Activated CD8-positive, alpha-beta memory T cell treated with anti-CD3 and anti-CD28 coated beads, Interleukin-2, amount 50 U/mL, for 1 hour (primary cell): Measurements from ENCODE around the gene TMEM82.

Experiments used
- DNase-seq: peaks from one replicate; pipeline ENCODE4 v3.0.0-alpha.2; 2020; ENCODE audit errors: extremely low read depth

TMEM82 gene

GRCh38 chr1:15720861-15721260 lies 21.4 kb upstream of the TMEM82 start:
- DNase-seq = no peak

- DNase-seq = no peak
Observed at GRCh38 chr1:15722411-15722810, 19.9 kb upstream of the TMEM82 start.

DNA sequence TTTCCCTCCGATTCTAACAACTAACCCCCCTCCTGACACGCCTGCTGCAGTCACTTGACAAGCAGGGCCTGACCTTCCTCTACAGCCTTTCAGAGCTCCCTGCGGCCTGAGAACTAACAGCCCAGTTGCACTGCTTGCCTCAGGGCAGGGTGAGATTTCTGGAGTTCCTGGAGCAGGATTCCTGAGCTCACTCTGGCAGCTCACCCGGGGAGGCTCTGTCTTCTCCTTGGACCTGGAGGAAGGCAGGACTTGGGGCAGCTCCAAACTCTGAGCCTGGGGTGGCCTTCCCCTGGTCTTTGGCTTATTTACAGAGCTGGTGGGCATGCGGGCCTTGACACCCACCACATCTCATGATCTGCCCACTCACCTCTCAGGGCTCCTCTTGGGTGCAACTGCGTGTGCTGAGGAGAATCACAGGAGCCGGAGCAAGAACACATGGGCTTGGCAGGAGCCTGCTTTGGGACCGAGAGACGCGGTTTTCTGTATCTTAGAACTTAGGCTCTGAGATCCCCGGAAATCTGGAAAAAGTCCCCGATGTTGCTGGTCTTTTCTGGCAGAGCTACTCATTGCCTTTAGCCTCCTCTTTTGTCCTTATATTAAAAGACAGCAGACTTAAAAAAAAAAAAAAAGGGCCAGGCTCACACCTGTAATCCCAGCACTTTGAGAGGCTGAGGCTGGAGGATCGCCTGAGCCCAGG lies 19.3 kb upstream of the TMEM82 start:
- DNase-seq = no peak

- DNase-seq = no peak
Observed at GRCh38 chr1:15723631-15724246, 18.6 kb upstream of the TMEM82 start.

GRCh38 chr1:15724949-15725880 lies 17.1 kb upstream of the TMEM82 start:
- no peak for DNase-seq

DNA sequence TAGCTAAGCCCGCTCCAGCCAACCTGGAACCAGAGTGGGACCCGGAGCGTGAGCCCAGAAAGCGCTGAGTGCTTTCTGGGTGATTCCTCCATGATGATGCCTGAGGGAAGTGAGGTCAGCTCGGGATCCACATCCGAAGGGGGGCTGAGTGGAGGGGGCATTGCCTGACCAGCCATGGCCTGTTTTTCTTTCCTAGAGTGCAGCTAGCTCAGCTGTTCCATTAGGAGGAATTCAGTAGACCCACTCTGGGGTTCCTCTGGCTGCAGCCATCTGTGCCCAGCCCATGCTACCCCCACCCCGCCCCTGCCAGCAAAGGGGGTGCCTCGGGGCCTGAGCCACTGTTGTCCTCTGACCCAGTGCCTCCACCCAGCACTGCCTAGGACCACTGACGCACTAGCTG lies 15.8 kb upstream of the TMEM82 start:
- no peak for DNase-seq

- DNase-seq = no peak
Observed at GRCh38 chr1:15727021-15727420, 15.3 kb upstream of the TMEM82 start.

- DNase-seq = no peak
Observed at GRCh38 chr1:15727424-15727823, 14.9 kb upstream of the TMEM82 start.

- DNase-seq = no peak
Observed at GRCh38 chr1:15727866-15728534, 14.3 kb upstream of the TMEM82 start.

GRCh38 chr1:15728937-15729657 lies 13.2 kb upstream of the TMEM82 start:
- DNase-seq = no peak

DNA sequence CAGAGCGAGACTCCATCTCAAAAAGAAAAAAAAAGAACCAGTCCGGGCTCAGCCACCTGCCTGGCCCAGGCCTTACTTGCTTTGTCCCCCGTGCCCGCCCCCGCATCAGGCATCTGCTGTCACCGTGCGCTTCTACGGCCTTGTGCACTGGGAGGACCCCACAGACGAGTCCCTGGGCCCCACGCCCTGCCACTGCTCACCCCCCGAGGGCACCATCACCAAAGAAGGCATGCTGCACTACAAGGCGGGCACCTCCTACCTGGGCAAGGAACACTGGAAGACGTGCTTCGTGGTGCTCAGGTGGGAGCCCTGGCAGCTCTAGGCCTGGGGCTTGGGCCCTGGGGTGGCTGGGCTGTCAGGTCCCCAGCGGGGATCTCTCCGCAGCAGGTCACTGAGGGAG lies 11.9 kb upstream of the TMEM82 start:
- no peak for DNase-seq

DNA sequence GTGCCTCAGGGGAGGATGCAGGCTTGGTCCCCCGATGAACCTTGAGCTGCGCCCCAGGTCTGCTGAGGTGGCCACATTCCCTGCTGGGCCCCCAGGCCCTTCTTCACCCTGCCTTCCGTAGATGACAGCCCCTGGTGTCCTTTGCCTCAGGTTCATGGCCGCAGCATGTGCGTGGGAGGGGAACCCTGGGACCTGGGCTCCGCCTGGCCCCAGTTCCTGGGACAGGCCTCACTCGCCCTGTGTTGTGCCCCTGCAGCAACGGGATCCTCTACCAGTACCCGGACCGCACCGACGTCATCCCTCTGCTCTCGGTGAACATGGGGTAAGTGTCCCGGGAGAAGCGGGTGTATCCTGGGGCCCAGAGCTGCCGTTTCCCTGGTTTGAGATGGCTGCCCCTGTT lies 11.4 kb upstream of the TMEM82 start:
- no peak for DNase-seq

- no peak for DNase-seq
Observed at GRCh38 chr1:15731735-15732685, 10.3 kb upstream of the TMEM82 start.

GRCh38 chr1:15732686-15733081 lies 9.6 kb upstream of the TMEM82 start:
- DNase-seq = no peak

- no peak for DNase-seq
Observed at GRCh38 chr1:15733218-15733725, 9.0 kb upstream of the TMEM82 start.

DNA sequence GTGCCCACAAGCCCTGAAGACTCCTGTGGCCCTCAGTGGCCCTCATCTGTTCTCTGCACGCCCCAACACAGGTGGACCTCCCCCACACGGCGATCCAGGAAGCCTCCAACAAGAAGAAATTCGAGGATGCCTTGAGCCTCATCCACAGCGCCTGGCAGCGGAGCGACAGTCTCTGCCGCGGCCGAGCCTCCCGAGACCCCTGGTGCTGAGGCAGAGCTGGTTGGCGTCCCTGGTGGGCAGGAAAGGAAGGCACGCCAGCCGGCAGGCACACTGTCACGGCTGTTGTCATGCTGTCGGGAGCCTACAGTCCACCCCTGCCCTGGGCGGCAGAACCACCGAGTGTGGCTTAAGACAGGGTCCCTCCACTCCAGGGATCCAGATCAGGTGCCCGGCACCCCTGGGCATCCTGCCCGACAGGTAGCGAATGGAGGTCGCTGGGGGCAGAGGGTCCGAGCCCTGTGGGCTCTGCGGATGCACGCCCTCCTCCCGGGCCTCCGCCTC lies 8.5 kb upstream of the TMEM82 start:
- no peak for DNase-seq

DNA sequence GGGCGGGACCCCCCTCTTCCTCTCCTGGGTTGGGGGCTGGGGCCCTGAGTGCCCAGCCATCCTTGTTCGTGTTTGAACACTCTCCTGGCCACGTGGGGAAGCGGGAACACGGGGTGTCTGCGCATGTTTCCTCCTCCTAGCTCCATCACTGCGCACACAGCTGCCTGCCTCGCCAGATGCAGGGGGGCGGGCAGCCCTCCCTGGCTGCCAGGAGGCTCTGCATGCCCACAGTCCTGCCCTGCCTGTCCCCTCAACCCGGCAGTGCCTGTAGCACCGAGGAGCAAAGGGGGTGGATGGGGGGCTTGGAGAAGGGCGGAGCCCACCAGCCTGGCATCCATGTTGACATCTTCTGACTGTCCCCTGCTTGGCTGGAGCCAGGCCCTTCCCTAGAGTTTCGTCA lies 8.0 kb upstream of the TMEM82 start:
- no peak for DNase-seq

DNA sequence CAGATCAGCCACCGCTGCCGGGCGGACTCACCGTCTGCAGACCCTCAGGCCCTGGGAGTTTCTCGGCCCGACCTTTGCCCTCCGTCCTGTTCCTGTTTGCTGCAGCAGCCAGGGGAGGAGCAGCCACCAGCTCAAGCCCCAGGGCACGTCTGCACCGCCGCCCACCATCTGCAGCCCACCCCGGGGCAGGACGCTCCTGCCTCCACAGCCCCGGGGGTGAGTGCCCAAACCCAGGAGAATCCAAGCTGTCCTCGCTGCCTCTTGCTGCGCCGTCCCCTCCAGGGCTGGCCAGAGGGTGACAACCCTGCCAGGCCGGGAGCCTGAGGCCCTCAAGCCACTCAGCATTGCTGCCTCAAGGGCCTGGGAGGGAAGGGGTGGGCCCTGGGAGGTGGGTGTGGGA lies 7.4 kb upstream of the TMEM82 start:
- no peak for DNase-seq

GRCh38 chr1:15735304-15736037 lies 6.8 kb upstream of the TMEM82 start:
- no peak for DNase-seq
